Memory B cell (primary cell): ENCODE results near the gene CLBA1.

Experiments used
- ATAC-seq: fragments of 150-1000 bp; cut with Tn5 transposase; 2 replicates; pipeline ENCODE4 v1.10.0; 2021; ENCODE audit warnings: low read depth, mild to moderate bottlenecking, moderate library complexity
- DNase-seq, 2 donors: peaks; one replicate each; pipeline ENCODE4 v3.0.0; 2022; ENCODE audit warnings: low spot score in 2 of 2
- H3K27ac Mint-ChIP-seq: one replicate; pipeline ENCODE4 v1.8.0; 2022; ENCODE audit warnings: mild to moderate bottlenecking, moderate library complexity, mixed read lengths
- H3K27me3 Mint-ChIP-seq: one replicate; pipeline ENCODE4 v1.8.0; 2022; ENCODE audit warnings: mixed read lengths
- H3K36me3 Mint-ChIP-seq: one replicate; pipeline ENCODE4 v1.8.0; 2022; ENCODE audit warnings: mild to moderate bottlenecking, mixed read lengths
- H3K4me1 Mint-ChIP-seq: one replicate; pipeline ENCODE4 v1.8.0; 2022; ENCODE audit warnings: mixed read lengths
- H3K4me3 Mint-ChIP-seq: one replicate; pipeline ENCODE4 v1.8.0; 2022; ENCODE audit warnings: mild to moderate bottlenecking, moderate library complexity, mixed read lengths
- H3K9me3 Mint-ChIP-seq: one replicate; pipeline ENCODE4 v1.8.0; 2022; ENCODE audit warnings: mixed read lengths

The CLBA1 gene

DNA sequence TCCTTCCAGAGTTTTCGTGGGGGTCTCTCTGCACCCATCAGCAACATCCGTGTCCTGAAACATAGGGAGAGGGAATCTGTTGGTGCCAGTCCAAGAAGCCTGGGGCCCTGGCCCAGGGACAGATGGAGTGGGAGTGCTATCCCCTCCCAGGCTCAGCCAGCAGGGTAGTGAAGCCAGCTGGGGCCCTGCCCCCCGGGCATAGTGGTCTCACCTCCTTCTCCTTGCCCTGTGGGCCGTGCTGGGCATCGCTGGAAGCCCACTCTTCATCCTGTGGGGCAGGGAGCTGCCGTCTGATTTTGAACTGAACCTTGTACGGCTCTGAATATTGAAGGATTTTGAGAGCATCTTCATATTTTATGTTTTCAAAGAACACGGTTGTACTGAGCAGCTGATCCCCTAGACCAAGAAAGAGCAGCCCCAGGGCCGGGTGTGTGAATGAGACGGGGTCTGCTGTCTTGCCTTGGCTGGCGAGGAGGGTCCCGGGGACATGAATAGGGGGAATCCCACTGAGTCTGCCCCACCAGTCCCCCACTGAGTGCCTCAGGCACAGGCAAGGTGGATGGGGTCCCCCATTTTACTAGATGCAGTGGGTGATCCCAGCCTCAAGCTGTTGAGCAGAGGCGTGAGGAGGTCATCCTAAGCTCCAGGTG is 30.7 kb upstream of the CLBA1 start:
- ATAC-seq: no peak

DNA sequence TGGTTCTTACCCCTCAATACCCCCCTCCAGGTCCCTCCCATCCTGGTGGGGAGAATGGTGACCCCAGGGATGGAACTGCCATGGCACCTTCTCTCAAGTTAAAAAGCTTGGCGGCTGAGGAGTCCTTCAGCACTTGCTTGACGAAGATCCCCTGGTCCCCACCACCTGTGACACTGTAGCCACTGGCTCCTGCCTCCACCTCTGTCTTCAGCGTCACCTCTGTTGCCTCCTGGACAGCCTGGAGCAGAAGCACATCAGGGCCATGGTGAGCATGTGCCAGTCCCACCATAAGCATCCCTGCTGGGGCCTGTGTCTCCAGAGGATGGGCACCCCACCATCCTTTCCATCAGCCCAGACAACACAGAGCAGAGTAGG is 30.2 kb upstream of the CLBA1 start:
- Mint-ChIP-seq H3K27me3 (peaks cover 17% of the 10 kb centered on the region), H3K27ac (no peak overlapping the region), H3K4me3 (no peak overlapping the region), H3K36me3 (peaks cover 11% of the 10 kb centered on the region), H3K4me1 (peaks cover 5% of the 10 kb centered on the region), H3K9me3 (no peaks in the 10 kb centered on the region)
- ATAC-seq: no peak
- no peak for DNase-seq

More for the DNA sequence above, 30.7 kb upstream of the CLBA1 start:
- Mint-ChIP-seq H3K36me3 (peaks cover 11% of the 10 kb centered on the region), H3K4me1 (peaks cover 5% of the 10 kb centered on the region), H3K27me3 (peaks cover 16% of the 10 kb centered on the region), H3K4me3 (no peak overlapping the region), H3K9me3 (no peaks in the 10 kb centered on the region), H3K27ac (no peak overlapping the region)
- DNase-seq: no peak

DNA sequence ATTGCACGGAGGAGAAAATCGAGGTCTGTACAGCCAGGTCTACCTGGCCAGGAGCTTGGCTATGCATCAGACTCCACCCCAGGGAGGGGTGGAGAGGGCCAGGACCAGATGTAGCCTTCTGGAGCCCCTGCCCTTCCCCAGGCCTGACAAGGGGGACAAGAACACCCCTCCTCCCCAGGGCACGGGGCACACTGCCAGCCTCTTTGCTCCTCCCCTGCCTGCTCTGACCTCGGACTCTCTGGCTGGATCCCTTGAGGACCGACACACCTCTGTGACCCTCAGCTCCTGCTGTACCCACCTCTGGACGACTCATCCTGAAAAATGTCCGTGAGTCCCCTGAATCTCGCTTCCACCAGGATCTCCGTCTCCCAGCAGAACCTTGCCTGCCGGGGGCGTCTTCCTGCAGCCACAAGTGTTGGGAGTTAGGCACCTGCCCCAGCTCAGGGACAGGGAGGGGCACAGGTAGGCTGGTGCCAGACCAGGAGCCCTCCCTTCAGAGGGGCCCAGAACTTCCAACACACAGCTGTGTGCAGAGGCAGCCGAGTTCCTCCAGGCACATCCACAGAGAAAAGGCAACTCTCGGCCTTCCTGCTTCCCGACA is 29.2 kb upstream of the CLBA1 start:
- H3K36me3 Mint-ChIP-seq: peaks cover 11% of the 10 kb centered on the region
- peaks cover 18% of the 10 kb centered on the region for H3K27me3 Mint-ChIP-seq
- no peak overlapping the region for H3K4me3 Mint-ChIP-seq
- ATAC-seq (no peak), DNase-seq (no peak)
- H3K9me3 Mint-ChIP-seq: no peaks in the 10 kb centered on the region
- H3K27ac Mint-ChIP-seq: no peak overlapping the region
- H3K4me1 Mint-ChIP-seq: peaks cover 5% of the 10 kb centered on the region

DNA sequence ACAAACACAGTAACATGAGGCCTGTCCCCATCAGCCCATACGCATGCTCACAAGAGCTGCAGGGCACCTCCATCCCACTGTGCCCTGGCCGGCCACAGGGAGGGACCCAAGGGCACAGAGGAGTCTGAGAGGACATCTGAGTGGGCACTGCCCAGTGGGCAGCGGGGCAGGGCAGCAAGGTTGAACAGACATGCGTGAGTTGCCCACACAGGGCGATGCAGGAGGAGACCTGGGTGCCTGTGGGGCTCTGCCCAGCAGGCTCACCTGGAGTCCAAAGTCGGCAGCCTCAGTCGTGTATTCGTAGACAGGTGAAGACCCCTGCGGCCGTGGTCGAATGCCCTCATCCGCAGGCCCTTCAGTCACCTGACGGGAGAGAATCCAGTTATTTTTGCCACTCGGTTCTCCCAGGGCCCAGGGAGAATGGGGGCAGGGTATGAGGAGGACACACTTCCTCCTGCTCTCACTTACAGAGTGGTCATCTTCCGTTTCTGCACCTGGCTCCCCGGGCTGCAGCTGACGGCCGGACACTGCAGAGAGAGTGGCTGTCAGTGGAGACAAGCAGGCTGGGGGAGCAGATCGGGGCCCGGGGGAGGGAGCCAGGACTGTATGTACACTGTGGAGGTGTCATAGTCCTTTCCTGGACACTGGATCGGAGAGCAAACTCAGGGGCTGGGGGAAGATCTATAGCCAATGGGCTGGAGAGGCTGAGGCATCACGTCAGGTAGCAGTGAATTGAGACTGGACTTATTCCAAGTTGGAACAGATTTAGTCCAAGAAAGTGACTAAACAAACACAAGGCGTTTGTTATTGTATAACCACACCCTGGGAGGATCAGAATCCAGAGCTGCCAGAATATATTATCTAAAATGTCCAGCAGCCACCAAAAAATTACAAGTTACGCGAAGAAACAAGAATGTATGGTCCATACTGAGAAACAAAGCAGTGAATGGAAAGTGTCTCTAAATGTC is 28.2 kb upstream of the CLBA1 start:
- no peaks in the 10 kb centered on the region for H3K9me3 Mint-ChIP-seq
- H3K4me3 Mint-ChIP-seq: no peak overlapping the region
- no peak overlapping the region for H3K27ac Mint-ChIP-seq
- ATAC-seq (no peak), DNase-seq (no peak)
- peaks cover 18% of the 10 kb centered on the region for H3K27me3 Mint-ChIP-seq
- peaks cover 11% of the 10 kb centered on the region for H3K36me3 Mint-ChIP-seq
- H3K4me1 Mint-ChIP-seq: peaks cover 5% of the 10 kb centered on the region

DNA sequence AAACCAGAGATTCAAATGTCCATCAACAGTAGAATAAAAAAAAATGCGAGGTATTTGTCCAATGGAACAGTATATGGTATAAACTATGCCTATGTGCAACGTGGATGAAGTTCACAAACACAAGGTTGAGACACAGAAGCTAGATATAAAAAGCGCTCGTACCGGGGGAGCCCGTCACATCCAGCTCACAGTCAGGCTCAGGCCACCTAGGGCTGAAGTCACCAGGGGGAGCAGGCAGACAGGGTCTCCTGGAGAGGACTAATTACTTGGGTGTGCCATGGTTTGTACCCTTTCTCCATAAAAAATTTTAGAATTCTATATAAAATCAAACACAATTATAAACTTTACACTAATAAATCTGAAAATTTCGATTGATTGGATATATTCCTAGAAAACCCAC is 21.0 kb upstream of the CLBA1 start:
- Mint-ChIP-seq H3K4me1 (peaks cover 9% of the 10 kb centered on the region), H3K9me3 (no peaks in the 10 kb centered on the region), H3K36me3 (no peaks in the 10 kb centered on the region), H3K27me3 (peaks cover 10% of the 10 kb centered on the region), H3K4me3 (no peak overlapping the region), H3K27ac (no peak overlapping the region)
- no peak for ATAC-seq
- DNase-seq: no peak

DNA sequence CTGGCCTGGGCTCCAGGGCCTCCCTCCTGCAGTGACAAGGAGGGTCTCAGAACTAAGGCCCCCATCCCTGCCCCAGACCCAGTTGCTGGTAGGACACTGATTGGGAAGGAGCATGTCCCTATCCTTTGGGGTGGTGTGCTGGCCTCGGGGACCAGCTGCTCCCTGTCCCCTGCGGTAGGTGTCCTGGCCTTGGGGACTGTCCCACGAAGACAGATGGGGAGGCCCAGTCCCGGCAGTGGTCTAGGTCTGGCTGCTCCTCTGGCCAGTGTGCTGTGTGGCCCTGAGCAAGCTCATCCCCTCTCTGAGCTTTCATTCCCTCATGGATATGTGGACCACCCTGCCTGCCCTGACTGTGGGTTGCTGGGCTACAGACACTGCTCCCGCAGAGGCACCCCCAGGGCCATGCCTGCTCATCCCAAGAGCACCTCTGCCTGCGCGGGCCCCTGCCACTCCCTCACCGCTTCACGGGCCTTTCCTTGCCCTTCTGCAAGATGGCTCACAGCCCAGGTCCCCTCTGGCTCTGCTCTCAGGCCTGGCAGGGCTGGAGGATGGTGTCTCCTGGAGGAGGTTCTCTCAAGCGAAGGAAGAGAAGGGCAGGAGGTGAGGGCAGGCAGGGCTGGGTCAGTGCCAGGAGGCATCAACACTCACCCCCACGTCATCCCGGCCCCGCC is 19.9 kb upstream of the CLBA1 start:
- Mint-ChIP-seq H3K4me3 (no peak overlapping the region), H3K27me3 (peaks cover 7% of the 10 kb centered on the region), H3K36me3 (no peaks in the 10 kb centered on the region), H3K27ac (no peak overlapping the region), H3K4me1 (peaks cover 9% of the 10 kb centered on the region), H3K9me3 (no peaks in the 10 kb centered on the region)
- ATAC-seq (no peak), DNase-seq (no peak)

DNA sequence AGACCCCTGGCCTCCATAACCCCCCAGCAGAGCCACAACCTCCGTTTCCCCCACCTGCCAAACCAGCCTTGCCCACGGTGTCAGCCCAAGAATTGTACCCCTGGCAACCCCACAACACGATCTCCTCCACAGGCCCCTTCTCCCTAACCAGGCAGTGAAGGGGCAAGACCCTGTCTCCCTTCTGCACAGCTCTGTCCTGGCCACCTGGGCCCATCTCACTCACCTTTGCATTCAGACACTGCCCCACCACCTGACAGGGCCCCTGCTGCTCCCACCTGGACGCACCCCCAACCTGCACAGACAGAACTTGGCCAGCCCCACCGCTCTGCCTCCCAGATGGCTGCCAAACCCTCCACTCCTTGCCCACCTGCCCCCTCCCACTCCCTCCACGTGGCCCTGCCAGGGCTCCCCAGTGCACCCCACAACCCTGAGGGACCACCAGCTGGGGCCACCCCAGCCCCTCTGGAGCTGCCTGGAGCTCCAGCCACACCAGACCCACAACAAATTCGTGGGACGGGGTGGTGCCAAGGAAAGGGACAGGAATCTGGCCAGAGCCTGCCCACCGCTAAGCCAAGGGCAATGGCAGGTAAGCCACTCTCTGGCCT is 19.2 kb upstream of the CLBA1 start:
- no peaks in the 10 kb centered on the region for H3K36me3 Mint-ChIP-seq
- H3K9me3 Mint-ChIP-seq: no peaks in the 10 kb centered on the region
- H3K4me1 Mint-ChIP-seq: peaks cover 9% of the 10 kb centered on the region
- no peak for DNase-seq
- no peak for ATAC-seq
- no peak overlapping the region for H3K27ac Mint-ChIP-seq
- no peak overlapping the region for H3K4me3 Mint-ChIP-seq
- H3K27me3 Mint-ChIP-seq: peaks cover 8% of the 10 kb centered on the region

DNA sequence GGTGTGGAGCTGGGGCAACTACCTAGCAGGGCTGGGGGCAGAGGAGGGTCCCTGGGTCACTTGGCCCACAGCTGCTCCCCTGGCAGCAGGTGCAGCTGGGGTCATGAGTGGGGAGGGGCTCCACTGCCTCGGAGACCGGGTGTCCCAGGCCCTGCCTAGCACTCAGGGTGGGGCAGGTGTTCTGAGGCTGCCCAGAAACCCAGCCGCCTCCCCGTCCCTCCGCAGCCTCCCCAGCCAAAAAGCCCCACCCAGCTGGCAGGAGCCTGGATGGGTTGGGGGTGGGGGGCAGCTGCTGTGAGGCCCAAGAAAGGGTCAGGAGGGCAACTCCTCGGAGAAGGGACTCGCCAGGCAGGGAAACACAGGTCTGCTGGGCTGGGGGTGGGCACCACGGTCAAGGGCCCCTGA is 18.6 kb upstream of the CLBA1 start:
- H3K4me3 Mint-ChIP-seq: no peak overlapping the region
- no peaks in the 10 kb centered on the region for H3K36me3 Mint-ChIP-seq
- H3K4me1 Mint-ChIP-seq: peaks cover 9% of the 10 kb centered on the region
- DNase-seq (no peak), ATAC-seq (no peak)
- H3K27me3 Mint-ChIP-seq: peaks cover 12% of the 10 kb centered on the region
- no peak overlapping the region for H3K27ac Mint-ChIP-seq
- H3K9me3 Mint-ChIP-seq: no peaks in the 10 kb centered on the region

DNA sequence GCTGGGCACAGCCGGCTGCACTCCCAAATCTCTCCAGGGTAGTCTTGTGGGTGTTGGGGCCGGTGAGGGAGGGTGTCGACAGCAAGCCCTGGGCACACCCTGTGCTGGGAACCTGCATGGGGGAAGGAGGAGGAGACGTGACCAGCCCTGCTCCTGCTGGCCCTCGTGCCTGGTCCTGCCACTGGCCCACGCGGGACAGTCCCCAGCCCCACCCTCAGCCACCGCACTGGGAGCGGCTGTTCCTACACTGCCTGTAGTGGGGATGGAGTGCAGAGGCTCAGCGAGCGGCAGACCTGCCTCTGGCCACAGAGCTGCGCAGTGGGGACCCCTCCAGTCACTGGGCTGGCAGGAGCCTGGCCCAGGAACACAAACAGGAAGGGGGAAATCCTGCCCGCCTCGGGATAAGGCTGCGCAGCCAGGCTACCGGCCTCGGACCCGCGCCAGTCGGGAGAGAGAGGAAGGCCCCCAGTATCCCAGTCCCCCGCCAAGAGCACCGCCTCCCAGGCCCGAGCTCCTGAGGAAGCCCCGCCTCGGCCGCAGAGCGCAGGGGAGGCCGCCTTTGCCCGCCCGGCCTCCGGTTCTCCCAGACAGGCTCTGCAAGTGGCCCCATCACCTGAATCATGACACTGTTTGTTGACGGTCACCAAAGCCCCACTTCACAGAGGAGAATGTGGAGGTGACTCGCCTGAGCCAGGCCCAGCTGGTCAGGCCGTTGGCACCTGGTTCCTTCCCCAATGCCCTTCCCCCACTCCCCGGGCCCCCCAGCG is 18.0 kb upstream of the CLBA1 start:
- no peak overlapping the region for H3K4me3 Mint-ChIP-seq
- no peaks in the 10 kb centered on the region for H3K9me3 Mint-ChIP-seq
- peaks cover 9% of the 10 kb centered on the region for H3K4me1 Mint-ChIP-seq
- peaks cover 12% of the 10 kb centered on the region for H3K27me3 Mint-ChIP-seq
- H3K36me3 Mint-ChIP-seq: no peaks in the 10 kb centered on the region
- no peak for DNase-seq
- H3K27ac Mint-ChIP-seq: no peak overlapping the region
- peak; percentile 22 for ATAC-seq

DNA sequence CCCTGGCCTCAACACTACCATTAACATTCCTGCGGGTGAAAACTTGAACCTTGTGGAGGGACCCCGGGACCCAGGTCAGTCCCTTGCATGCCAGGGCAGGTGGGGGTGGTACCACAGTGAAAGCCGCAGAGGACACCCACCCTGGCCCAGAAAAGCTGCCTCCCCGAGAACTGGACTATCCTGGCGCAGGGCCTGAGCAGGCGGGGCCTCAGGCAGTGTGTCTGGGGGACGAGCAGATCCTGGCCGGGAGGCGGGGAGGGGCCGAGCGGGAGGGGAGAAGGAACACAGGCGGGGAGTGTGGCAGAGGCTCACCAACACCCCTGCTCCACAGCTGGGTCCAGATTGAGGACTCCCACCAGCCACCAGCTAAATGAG is 17.4 kb upstream of the CLBA1 start:
- no peaks in the 10 kb centered on the region for H3K9me3 Mint-ChIP-seq
- H3K27ac Mint-ChIP-seq: no peak overlapping the region
- H3K4me3 Mint-ChIP-seq: peak overlapping the region; percentile 11
- H3K4me1 Mint-ChIP-seq: peaks cover 9% of the 10 kb centered on the region
- ATAC-seq: no peak
- no peak for DNase-seq
- H3K36me3 Mint-ChIP-seq: no peaks in the 10 kb centered on the region
- H3K27me3 Mint-ChIP-seq: peaks cover 9% of the 10 kb centered on the region

DNA sequence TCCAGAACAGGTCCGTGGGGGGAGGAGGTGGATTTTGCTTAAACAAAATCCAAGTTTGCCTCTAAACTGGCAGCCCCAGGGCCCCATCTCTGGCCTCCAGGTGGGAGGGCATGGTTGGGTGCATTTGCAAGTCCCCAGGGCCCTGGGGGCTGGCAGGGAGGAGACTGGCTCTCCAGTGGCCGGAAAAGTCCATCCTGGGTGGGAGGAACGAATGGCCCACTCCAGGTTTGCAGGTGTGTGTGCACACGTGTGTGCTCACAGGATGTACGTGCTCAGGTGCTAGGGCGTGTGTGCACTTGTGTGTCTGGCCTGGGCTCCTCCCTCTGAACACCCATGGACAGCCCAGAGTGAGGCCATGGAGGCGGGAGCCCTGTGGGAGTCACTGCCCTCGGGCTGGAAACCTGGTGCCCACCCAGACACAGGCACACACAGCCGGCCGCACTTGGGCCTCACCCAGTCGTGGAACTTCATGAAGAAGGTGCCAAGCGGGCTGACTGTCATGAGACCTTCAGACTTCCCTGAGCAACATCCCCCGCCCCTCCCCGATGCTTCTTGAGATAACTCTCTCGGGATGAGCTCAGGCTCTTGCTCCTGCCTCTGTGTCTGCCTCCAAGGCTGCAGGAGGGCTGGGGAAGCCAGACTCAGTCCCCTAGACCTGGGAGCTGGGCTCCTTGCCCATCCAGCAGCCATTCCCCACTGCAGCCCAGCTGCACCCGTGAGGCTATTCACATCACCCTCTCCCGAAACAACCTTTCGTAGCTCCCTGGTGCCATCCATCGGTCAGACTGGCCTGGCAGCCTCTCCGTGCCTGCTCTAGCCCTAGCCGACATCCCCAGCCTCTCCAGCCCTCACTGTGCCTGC is 16.8 kb upstream of the CLBA1 start:
- Mint-ChIP-seq H3K27ac (no peak overlapping the region), H3K27me3 (peaks cover 9% of the 10 kb centered on the region)
- ATAC-seq: peak; percentile 52

DNA sequence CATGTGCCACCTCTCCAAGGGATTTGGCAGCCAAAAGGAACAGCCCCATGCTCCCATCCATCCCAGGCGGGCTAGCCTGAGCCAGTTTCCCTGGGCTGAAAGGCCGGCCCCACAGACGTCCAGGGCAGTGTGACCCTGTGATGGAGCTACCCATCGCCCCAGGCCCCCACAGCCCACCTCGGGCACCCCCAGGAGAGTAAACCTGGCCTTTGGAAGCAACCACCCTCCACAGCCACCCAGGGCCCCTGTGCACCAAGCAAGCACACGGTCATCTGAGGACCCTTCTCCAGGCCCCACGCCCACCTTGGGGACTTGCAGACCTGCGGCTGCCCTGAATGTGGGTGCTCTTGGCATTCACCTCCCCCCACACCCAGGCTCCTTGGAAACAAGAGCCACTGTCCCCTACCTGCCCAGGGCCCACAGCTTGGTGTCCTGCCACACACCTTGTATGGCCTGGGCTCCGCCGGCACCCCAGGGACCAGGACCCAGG is 15.8 kb upstream of the CLBA1 start:
- H3K27me3 Mint-ChIP-seq: peaks cover 13% of the 10 kb centered on the region
- no peak for DNase-seq
- H3K9me3 Mint-ChIP-seq: no peaks in the 10 kb centered on the region
- no peak for ATAC-seq
- peaks cover 9% of the 10 kb centered on the region for H3K4me1 Mint-ChIP-seq
- no peak overlapping the region for H3K27ac Mint-ChIP-seq
- no peak overlapping the region for H3K4me3 Mint-ChIP-seq
- H3K36me3 Mint-ChIP-seq: no peaks in the 10 kb centered on the region

More for the DNA sequence above, 16.8 kb upstream of the CLBA1 start:
- no peaks in the 10 kb centered on the region for H3K36me3 Mint-ChIP-seq
- no peak overlapping the region for H3K4me3 Mint-ChIP-seq
- no peak for DNase-seq
- no peaks in the 10 kb centered on the region for H3K9me3 Mint-ChIP-seq
- H3K4me1 Mint-ChIP-seq: peaks cover 9% of the 10 kb centered on the region
